Psoas muscle (tissue), 8 donors: ENCODE results near the gene PIWIL1. TPM values are rescaled to one million over a fixed set of nuclear protein-coding genes. Genes with fewer than 3 reads are reported as not detected.

Source experiments
- ATAC-seq, 4 donors: fragments of 200-7000 bp; cut with Tn5 transposase; one replicate each; pipeline ENCODE4 v1.9.1; 2020; ENCODE audit warnings: moderate library complexity in 3 of 4, mild to moderate bottlenecking in 2 of 4
- DNase-seq, 2 donors: peaks; one replicate each; pipeline ENCODE4 v3.0.0-alpha.2; 2020
- H3K27ac ChIP-seq: fragments of 200-600 bp; one replicate; pipeline ENCODE4 v1.8.0; 2022
- H3K27me3 ChIP-seq, 3 donors: fragments of 200-600 bp in 1 of 3; one replicate each; pipeline versions ENCODE4 v1.6.1 to v1.8.0; 2013 to 2022; ENCODE audit warnings: low read length in 2 of 3, mild to moderate bottlenecking in 2 of 3, moderate library complexity in 1 of 3; ENCODE audit not compliant: insufficient read depth in 3 of 3
- H3K36me3 ChIP-seq, 2 donors: fragments of 200-600 bp in 1 of 2; one replicate each; pipeline versions ENCODE4 v1.6.1 to v1.8.0; 2013 to 2022; ENCODE audit warnings: low read depth in 1 of 2, mild to moderate bottlenecking in 1 of 2, moderate library complexity in 1 of 2; ENCODE audit not compliant: insufficient read depth in 1 of 2
- H3K4me1 ChIP-seq: fragments of 200-600 bp; one replicate; pipeline ENCODE4 v1.8.0; 2022
- H3K4me3 ChIP-seq: fragments of 200-600 bp; one replicate; pipeline ENCODE4 v1.8.0; 2022; ENCODE audit warnings: mild to moderate bottlenecking
- H3K9me3 ChIP-seq: fragments of 200-600 bp; one replicate; pipeline ENCODE4 v1.8.0; 2022
- WGBS, 3 donors: extraction: QIAGEN DNeasy Blood & Tissue Kit; methylation state at CpG; one replicate each; pipeline versions ENCODE4 v1.1.6 to v1.1.7; 2013; 5-methylcytosine and 5-hydroxymethylcytosine counted together
- intact Hi-C, 2 donors: fragments of 100-400 bp; cut with DNase I; formaldehyde crosslinking; loops; one replicate each; pipeline versions ENCODE4 v1.11.0 to v1.14.2; 2022
- polyA plus RNA-seq, 3 donors: library from polyadenylated mRNA; stranded (reverse); fragments of 200-250 nt; gene quantifications; one replicate each; pipeline ENCODE4 v1.2.3, GENCODE V29; 2013
- total RNA-seq, 4 donors: library from RNA; stranded (reverse); fragmentation: NEBNext Ultra II Directional in 2 of 4; extraction: Animal tissue kit (Norgen Biotek cat#: 25700) in 2 of 4; gene quantifications; one replicate each; pipeline versions ENCODE4 v1.2.1 to v1.2.4, GENCODE V29; 2021 to 2023
- TF ChIP-seq, protein P1 (sequence below): fragments of 200-600 bp; IDR thresholded peaks from one replicate; pipeline ENCODE4 v1.8.0; 2022; ENCODE audit warnings: antibody characterized with exemption
- donor health status: healthy with polysubstance abuse.
- donor health status: DM: no; HTN: no; CAD: no; lungs with moderate emphysema.
- donor health status: Bipolar disorder and iron deficiency.
- donor health status: healthy.
- donor health status: DM: yes; HTN: yes; CAD: no.
- donor health status: DM: no; HTN: no; CAD: no.
- donor health status: DM: no; HTN: no; CAD: no.
- donor health status: DM: yes; HTN: yes; CAD: no.

The PIWIL1 gene
- total and polyA plus RNA-seq, 7 donors = not detected

DNA sequence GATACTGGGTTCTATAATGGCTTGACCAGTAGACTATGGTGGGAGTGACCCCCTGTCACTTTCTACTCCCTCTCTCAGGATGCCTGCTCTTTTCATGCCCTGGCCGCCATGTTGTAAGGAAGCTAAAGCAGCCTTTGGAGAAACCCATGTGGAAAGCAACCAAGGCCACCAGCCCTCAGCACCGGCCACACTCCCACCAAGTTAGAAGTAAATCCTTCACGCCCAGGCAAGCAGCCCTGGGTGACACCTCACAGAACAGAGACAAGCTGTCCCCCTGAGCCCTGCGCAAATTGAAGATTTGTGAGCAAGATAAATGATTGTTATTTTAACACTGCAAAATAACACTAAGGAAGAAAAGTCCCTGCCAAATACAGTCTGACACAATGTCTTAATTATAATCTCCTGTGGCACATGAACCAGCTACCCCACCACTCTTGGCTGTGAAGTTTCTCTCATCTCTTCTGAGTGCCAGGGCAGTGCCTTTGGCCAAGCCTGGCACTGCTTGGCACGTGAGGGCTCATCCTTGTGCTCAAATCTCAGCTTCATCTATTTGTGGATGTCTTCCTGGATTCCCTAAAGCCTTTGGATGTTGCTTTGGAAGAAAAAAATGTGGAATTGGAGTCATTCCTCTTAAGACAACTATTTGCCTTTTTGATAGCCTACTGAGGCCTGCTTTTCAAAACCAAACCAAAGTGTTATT is 39.2 kb upstream of the PIWIL1 start:
- 66 to 77% (median 70%) methylated on average over 5 of the region's 5 CpGs for WGBS, 3 donors
- ATAC-seq (no peak), DNase-seq (no peak)
- H3K27me3 ChIP-seq = peaks cover 0 to 10% (median 4%) of the 10 kb centered on the region in 3 donors
- H3K27ac ChIP-seq = no peak overlapping the region
- H3K9me3 ChIP-seq = no peaks in the 10 kb centered on the region
- H3K36me3 ChIP-seq = no peaks in the 10 kb centered on the region
- no peaks in the 10 kb centered on the region for H3K4me1 ChIP-seq
- H3K4me3 ChIP-seq = no peak overlapping the region
- TF ChIP-seq, protein P1, sequence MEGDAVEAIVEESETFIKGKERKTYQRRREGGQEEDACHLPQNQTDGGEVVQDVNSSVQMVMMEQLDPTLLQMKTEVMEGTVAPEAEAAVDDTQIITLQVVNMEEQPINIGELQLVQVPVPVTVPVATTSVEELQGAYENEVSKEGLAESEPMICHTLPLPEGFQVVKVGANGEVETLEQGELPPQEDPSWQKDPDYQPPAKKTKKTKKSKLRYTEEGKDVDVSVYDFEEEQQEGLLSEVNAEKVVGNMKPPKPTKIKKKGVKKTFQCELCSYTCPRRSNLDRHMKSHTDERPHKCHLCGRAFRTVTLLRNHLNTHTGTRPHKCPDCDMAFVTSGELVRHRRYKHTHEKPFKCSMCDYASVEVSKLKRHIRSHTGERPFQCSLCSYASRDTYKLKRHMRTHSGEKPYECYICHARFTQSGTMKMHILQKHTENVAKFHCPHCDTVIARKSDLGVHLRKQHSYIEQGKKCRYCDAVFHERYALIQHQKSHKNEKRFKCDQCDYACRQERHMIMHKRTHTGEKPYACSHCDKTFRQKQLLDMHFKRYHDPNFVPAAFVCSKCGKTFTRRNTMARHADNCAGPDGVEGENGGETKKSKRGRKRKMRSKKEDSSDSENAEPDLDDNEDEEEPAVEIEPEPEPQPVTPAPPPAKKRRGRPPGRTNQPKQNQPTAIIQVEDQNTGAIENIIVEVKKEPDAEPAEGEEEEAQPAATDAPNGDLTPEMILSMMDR = no peak
- intact Hi-C loops = no loop called here

DNA sequence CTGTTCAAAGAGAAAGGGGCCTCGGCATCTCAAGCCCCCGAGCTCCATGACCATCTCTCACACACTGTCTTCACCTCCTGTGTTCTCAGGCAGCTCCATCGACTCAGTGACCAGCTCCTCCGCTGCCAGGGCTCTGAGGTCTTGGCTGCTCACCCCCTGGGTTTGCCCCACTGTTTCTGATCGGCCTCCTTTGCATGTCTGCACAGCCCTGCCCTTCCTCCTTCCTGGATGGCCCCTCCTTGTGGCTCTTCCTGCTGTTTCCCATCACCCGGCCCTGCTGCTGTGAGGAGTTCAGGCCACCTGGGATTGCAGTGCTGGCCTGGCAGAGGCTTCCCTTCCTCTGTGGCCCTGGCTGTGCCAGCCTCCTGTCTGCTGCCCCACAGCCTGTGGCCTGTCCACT is 38.1 kb upstream of the PIWIL1 start:
- ATAC-seq (no peak), DNase-seq (no peak)
- intact Hi-C loops = no loop called here
- TF ChIP-seq, protein P1 = no peak
- Histone ChIP-seq H3K27me3 (peaks cover 0 to 10% (median 4%) of the 10 kb centered on the region in 3 donors), H3K9me3 (no peaks in the 10 kb centered on the region), H3K4me3 (no peak overlapping the region), H3K36me3 (no peaks in the 10 kb centered on the region), H3K27ac (no peak overlapping the region), H3K4me1 (no peaks in the 10 kb centered on the region)
- WGBS, 3 donors = 60 to 65% (median 62%) methylated on average over 6 of the region's 6 CpGs

DNA sequence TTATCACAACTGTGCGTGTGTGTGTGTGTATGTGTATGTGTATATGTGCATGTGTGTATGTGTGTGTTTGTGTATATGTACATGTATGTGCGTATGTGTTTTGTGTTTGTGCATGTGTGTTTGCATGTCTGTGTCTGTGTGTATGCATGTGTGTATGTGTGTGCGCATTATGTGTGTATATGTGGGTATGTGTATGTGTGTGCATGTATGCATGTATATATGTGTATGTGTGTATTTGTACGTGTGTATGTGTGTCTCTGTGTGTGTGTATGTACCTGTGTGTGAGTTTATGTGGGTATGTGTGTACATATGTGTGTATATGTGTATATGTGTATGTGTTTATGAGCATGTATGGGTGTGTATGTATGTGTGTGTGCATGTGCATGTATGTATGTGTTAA is 37.6 kb upstream of the PIWIL1 start:
- Histone ChIP-seq H3K36me3 (no peaks in the 10 kb centered on the region), H3K9me3 (no peaks in the 10 kb centered on the region), H3K27ac (no peak overlapping the region), H3K4me1 (no peaks in the 10 kb centered on the region), H3K27me3 (peaks cover 0 to 10% (median 4%) of the 10 kb centered on the region in 3 donors), H3K4me3 (no peak overlapping the region)
- intact Hi-C loops = no loop called here
- 89 to 93% (median 91%) methylated on average over 4 of the region's 4 CpGs for WGBS, 3 donors
- no peak for ATAC-seq
- no peak for DNase-seq
- TF ChIP-seq, protein P1 = no peak

DNA sequence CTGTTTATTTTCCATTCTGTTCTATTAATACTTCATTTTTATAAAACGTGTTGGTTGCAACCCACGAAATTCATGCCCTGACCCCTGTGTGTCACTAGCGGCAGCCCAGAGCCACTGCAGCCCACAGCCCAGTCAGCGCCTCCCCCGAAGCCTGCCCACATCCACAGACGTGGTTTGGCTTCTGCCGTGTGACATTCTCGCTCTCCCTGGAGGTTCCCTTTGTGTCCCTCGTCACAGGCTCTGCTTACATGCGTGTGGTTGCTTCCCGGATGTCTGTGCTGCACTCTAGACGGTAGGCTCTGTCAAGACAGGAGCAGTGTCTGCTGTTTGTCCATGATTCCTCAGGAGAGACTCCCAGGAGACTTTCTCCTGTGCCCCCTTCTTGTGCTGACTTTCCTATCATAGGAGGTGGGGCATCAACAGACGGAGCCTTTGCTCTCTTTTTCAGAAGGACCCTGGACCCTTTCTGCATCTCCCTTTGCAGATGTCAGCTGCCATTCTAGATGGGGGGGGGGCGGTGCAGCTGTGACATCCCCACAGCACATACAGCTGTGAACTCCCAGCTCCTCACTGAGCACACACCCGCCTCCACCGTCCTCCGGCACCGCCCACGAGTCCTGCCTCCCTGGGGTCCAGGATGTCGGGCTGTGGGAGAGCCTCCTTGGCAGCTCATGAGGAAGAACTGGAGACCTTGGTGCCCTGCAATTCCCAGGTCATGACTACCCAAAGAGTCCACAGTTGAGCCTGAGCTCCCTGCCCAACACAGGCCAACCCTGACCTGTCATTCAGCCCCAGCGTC is 36.8 kb upstream of the PIWIL1 start:
- Histone ChIP-seq H3K9me3 (no peaks in the 10 kb centered on the region), H3K4me3 (no peak overlapping the region), H3K27me3 (peaks cover 0 to 10% (median 4%) of the 10 kb centered on the region in 3 donors), H3K36me3 (no peaks in the 10 kb centered on the region), H3K4me1 (no peaks in the 10 kb centered on the region), H3K27ac (no peak overlapping the region)
- TF ChIP-seq, protein P1 = no peak
- intact Hi-C loops = no loop called here
- ATAC-seq (no peak), DNase-seq (no peak)
- WGBS, 3 donors = 20 to 21% (median 20%) methylated on average over 21 of the region's 21 CpGs
